Upper lobe of right lung (tissue), 1 donor: ENCODE data around the gene CHD2. TPM values are rescaled to one million over a fixed set of nuclear protein-coding genes. Genes with fewer than 3 reads are reported as not detected.
"Not testable (repeated sequence)": the region's sequence is repeated elsewhere in the genome, so short reads cannot be mapped to it uniquely, and the experiment has no call there.

Experiments
- ATAC-seq: fragments of 200-7000 bp; cut with Tn5 transposase; one replicate; pipeline ENCODE4 v1.9.1; 2020; ENCODE audit warnings: mild to moderate bottlenecking, moderate library complexity
- DNase-seq: peaks from one replicate; pipeline ENCODE4 v3.0.0-alpha.2; 2020
- H3K27ac ChIP-seq: fragments of 200-600 bp; one replicate; pipeline ENCODE4 v1.8.0; 2022
- H3K27me3 ChIP-seq: fragments of 200-600 bp; one replicate; pipeline ENCODE4 v1.8.0; 2022; ENCODE audit warnings: mild to moderate bottlenecking
- H3K36me3 ChIP-seq: fragments of 200-600 bp; one replicate; pipeline ENCODE4 v1.8.0; 2022
- H3K4me1 ChIP-seq: fragments of 200-600 bp; one replicate; pipeline ENCODE4 v1.8.0; 2022
- H3K4me3 ChIP-seq: fragments of 200-600 bp; one replicate; pipeline ENCODE4 v1.8.0; 2022; ENCODE audit warnings: mild to moderate bottlenecking
- H3K9me3 ChIP-seq: fragments of 200-600 bp; one replicate; pipeline ENCODE4 v1.8.0; 2022
- CTCF ChIP-seq: fragments of 200-600 bp; IDR thresholded peaks from one replicate; pipeline ENCODE4 v1.8.0; 2022; ENCODE audit warnings: antibody characterized with exemption
- intact Hi-C: fragments of 100-400 bp; cut with DNase I; formaldehyde crosslinking; loops from one replicate; pipeline ENCODE4 v1.11.0; 2022
- total RNA-seq: library from RNA; stranded (reverse); fragmentation: NEBNext Ultra II Directional; extraction: Animal tissue kit (Norgen Biotek cat#: 25700); gene quantifications from one replicate; pipeline ENCODE4 v1.2.1, GENCODE V29; 2021
- donor health status: DM: no; HTN: yes; CAD: no; lungs with severe emphysema.

The CHD2 gene
- total RNA-seq, 1 donor from 2014 or later = 161 TPM

- peak; percentile 77 for ATAC-seq
- H3K4me1 ChIP-seq = peaks cover 45% of the 10 kb centered on the region
- peak overlapping the region; percentile 82 for H3K27ac ChIP-seq
- no peak for DNase-seq
- H3K4me3 ChIP-seq = no peak overlapping the region
- H3K9me3 ChIP-seq = no peaks in the 10 kb centered on the region
- no peaks in the 10 kb centered on the region for H3K27me3 ChIP-seq
- intact Hi-C loops = no loop called here
- peaks cover 21% of the 10 kb centered on the region for H3K36me3 ChIP-seq
- TF ChIP-seq CTCF = peak; percentile 84
Measured at GRCh38 chr15:93030430-93031102, 130.4 kb downstream of the CHD2 start.

GRCh38 chr15:93031103-93031464, 131.0 kb downstream of the CHD2 start:
- TF ChIP-seq CTCF = no peak
- ATAC-seq (no peak), DNase-seq (no peak)
- Histone ChIP-seq H3K27me3 (no peaks in the 10 kb centered on the region), H3K27ac (no peak overlapping the region), H3K9me3 (no peaks in the 10 kb centered on the region), H3K36me3 (peaks cover 16% of the 10 kb centered on the region), H3K4me1 (peaks cover 42% of the 10 kb centered on the region), H3K4me3 (no peak overlapping the region)
- intact Hi-C loops = no loop called here

GRCh38 chr15:93031557-93032384, 131.6 kb downstream of the CHD2 start:
- ATAC-seq, H3K27me3 ChIP-seq, H3K36me3 ChIP-seq, H3K4me3 ChIP-seq, intact Hi-C loops, H3K27ac ChIP-seq, H3K9me3 ChIP-seq, DNase-seq: not testable (repeated sequence)
- peaks cover 36% of the 10 kb centered on the region for H3K4me1 ChIP-seq

GRCh38 chr15:93032515-93033206, 132.5 kb downstream of the CHD2 start:
- DNase-seq, ATAC-seq: not testable (repeated sequence)

GRCh38 chr15:93033434-93034045, 133.4 kb downstream of the CHD2 start:
- Histone ChIP-seq H3K9me3 (no peaks in the 10 kb centered on the region), H3K4me3 (no peak overlapping the region), H3K27me3 (no peaks in the 10 kb centered on the region), H3K4me1 (peaks cover 19% of the 10 kb centered on the region), H3K27ac (no peak overlapping the region), H3K36me3 (no peaks in the 10 kb centered on the region)
- intact Hi-C loops = no loop called here
- TF ChIP-seq CTCF = no peak
- ATAC-seq (no peak), DNase-seq (no peak)

More at GRCh38 chr15:93032515-93033206, 132.5 kb downstream of the CHD2 start:
- H3K27me3 ChIP-seq, H3K9me3 ChIP-seq, intact Hi-C loops, H3K4me3 ChIP-seq, H3K27ac ChIP-seq, H3K36me3 ChIP-seq: not testable (repeated sequence)
- H3K4me1 ChIP-seq = peaks cover 28% of the 10 kb centered on the region

- H3K4me1 ChIP-seq = peaks cover 10% of the 10 kb centered on the region
- no peak overlapping the region for H3K27ac ChIP-seq
- H3K4me3 ChIP-seq = no peak overlapping the region
- H3K27me3 ChIP-seq = no peaks in the 10 kb centered on the region
- intact Hi-C loops = no loop called here
- no peaks in the 10 kb centered on the region for H3K9me3 ChIP-seq
- DNase-seq (no peak), ATAC-seq (no peak)
- no peak for TF ChIP-seq CTCF
- H3K36me3 ChIP-seq = no peaks in the 10 kb centered on the region
Measured at GRCh38 chr15:93034512-93034911, 134.4 kb downstream of the CHD2 start.
